B cell (primary cell): ENCODE measurements around the gene HSD11B2. TPM values are rescaled to one million over a fixed set of nuclear protein-coding genes. Genes with fewer than 3 reads are reported as not detected.

Source experiments
- ATAC-seq: fragments of 200-7000 bp; cut with Tn5 transposase; one replicate; pipeline ENCODE4 v1.10.0; 2021; ENCODE audit warnings: low read depth, mild to moderate bottlenecking, moderate number of reproducible peaks, moderate library complexity
- CTCF ChIA-PET: fragments of 350-600 bp; sonication (Branson Sonifier 250); formaldehyde crosslinking; loops from one replicate; lab custom pipeline; 2021; ENCODE audit warnings: antibody characterized with exemption, inconsistent platforms; lab: Charles Lee
- POLR2A ChIA-PET: fragments of 350-600 bp; sonication (Branson Sonifier 250); formaldehyde crosslinking; loops from one replicate; lab custom pipeline; 2021; ENCODE audit warnings: antibody characterized with exemption; lab: Charles Lee
- DNase-seq: peaks from one replicate; pipeline ENCODE4 v3.0.0; 2013
- H2AFZ ChIP-seq: 2 replicates; pipeline ENCODE4 v1.6.1; 2012; ENCODE audit warnings: mild to moderate bottlenecking, low read depth, low read length; ENCODE audit not compliant: insufficient read depth, poor library complexity, severe bottlenecking
- H3K27ac ChIP-seq, 2 donors: 1 replicate in 1 of 2; 2 replicates in 1 of 2; pipeline ENCODE4 v1.5.1; 2012 to 2013; ENCODE audit warnings: low read length in 2 of 2, mild to moderate bottlenecking in 2 of 2, moderate library complexity in 1 of 2
- H3K27me3 ChIP-seq, 4 experiments: fragments of 200-600 bp in 1 of 4; sonication (generic) in 1 of 4; replicated peaks in 1 of 4; 1 replicate in 2 of 4; 2 replicates in 2 of 4; pipeline versions ENCODE4 v1.6.1 to v1.7.0; 2013 to 2016; ENCODE audit warnings: low read length in 3 of 4, mild to moderate bottlenecking in 2 of 4, mixed read lengths in 1 of 4, moderate library complexity in 1 of 4; ENCODE audit not compliant: insufficient read depth in 4 of 4, control insufficient read depth in 3 of 4; ENCODE audit errors: control extremely low read depth in 1 of 4
- H3K36me3 ChIP-seq, 2 experiments: replicated peaks in 1 of 2; 1 replicate in 1 of 2; 2 replicates in 1 of 2; pipeline versions ENCODE4 v1.6.1 to v1.7.1; 2013; ENCODE audit warnings: low read length in 1 of 2; ENCODE audit not compliant: insufficient read depth in 2 of 2, control insufficient read depth in 1 of 2; ENCODE audit errors: control extremely low read depth in 1 of 2, extremely low read depth in 1 of 2
- H3K4me1 ChIP-seq, 2 donors: fragments of 200-600 bp in 1 of 2; sonication (generic) in 1 of 2; 1 replicate in 1 of 2; 2 replicates in 1 of 2; pipeline versions ENCODE4 v1.5.1 to v1.6.1; 2013 to 2017; ENCODE audit warnings: low read length in 2 of 2; ENCODE audit not compliant: control insufficient read depth in 2 of 2, insufficient read depth in 2 of 2
- H3K4me2 ChIP-seq: replicated peaks from 2 replicates; pipeline ENCODE3; 2012; ENCODE audit warnings: mild to moderate bottlenecking, low read depth, low read length; ENCODE audit not compliant: poor library complexity, severe bottlenecking
- H3K4me3 ChIP-seq, 5 experiments: fragments of 200-600 bp in 1 of 5; sonication (generic) in 1 of 5; 1 replicate in 3 of 5; 2 replicates in 2 of 5; pipeline versions ENCODE4 v1.5.1 to v1.7.0; 2011 to 2016; ENCODE audit warnings: low read length in 4 of 5, mild to moderate bottlenecking in 4 of 5, low read depth in 2 of 5, control low read depth in 1 of 5, moderate library complexity in 1 of 5; ENCODE audit not compliant: insufficient read depth in 1 of 5; ENCODE audit errors: control extremely low read depth in 1 of 5, extremely low read depth in 1 of 5
- H3K79me2 ChIP-seq: fragments of 200-600 bp; sonication (generic); one replicate; pipeline ENCODE4 v1.6.0; 2016; ENCODE audit warnings: low read length; ENCODE audit not compliant: control insufficient read depth, insufficient read depth
- H3K9ac ChIP-seq: fragments of 200-600 bp; sonication (generic); 2 replicates; pipeline ENCODE4 v1.6.1; 2017; ENCODE audit warnings: mild to moderate bottlenecking, low read length, moderate library complexity
- H3K9me3 ChIP-seq, 3 donors: one replicate each; pipeline versions ENCODE4 v1.6.1 to v1.7.1; 2013; ENCODE audit warnings: low read length in 2 of 3; ENCODE audit not compliant: control insufficient read depth in 2 of 3, insufficient read depth in 1 of 3; ENCODE audit errors: control extremely low read depth in 1 of 3
- H4K20me1 ChIP-seq: 2 replicates; pipeline ENCODE4 v1.6.0; 2012; ENCODE audit warnings: mild to moderate bottlenecking, low read length; ENCODE audit not compliant: insufficient read depth, control insufficient read depth, poor library complexity, severe bottlenecking
- H3K27ac Mint-ChIP-seq: one replicate; pipeline ENCODE4 v1.8.0; 2021; ENCODE audit warnings: mixed read lengths
- H3K27me3 Mint-ChIP-seq: one replicate; pipeline ENCODE4 v1.8.0; 2021; ENCODE audit warnings: mixed read lengths
- H3K4me1 Mint-ChIP-seq: one replicate; pipeline ENCODE4 v1.8.0; 2021; ENCODE audit warnings: mixed read lengths
- H3K4me3 Mint-ChIP-seq: one replicate; pipeline ENCODE4 v1.8.0; 2021; ENCODE audit warnings: mixed read lengths
- H3K9me3 Mint-ChIP-seq: one replicate; pipeline ENCODE4 v1.8.0; 2022; ENCODE audit warnings: mixed read lengths; ENCODE audit not compliant: insufficient read depth
- CTCF ChIP-seq: fragments of 200-600 bp; IDR thresholded peaks from one replicate; pipeline ENCODE4 v1.8.0; 2022; ENCODE audit warnings: antibody characterized with exemption, mild to moderate bottlenecking
- EZH2 ChIP-seq: IDR thresholded peaks from 2 replicates; pipeline ENCODE4 v1.6.1; 2012; ENCODE audit warnings: borderline replicate concordance, low read depth, mild to moderate bottlenecking, moderate library complexity, low read length; ENCODE audit not compliant: insufficient read depth, poor library complexity, severe bottlenecking
- WGBS: methylation state at CpG from one replicate; pipeline ENCODE4 v1.1.5; 2013; ENCODE audit warnings: missing lambda C conversion rate; ENCODE audit not compliant: insufficient coverage; 5-methylcytosine and 5-hydroxymethylcytosine counted together
- intact Hi-C: fragments of 100-400 bp; cut with micrococcal nuclease; formaldehyde crosslinking; loops from one replicate; pipeline ENCODE4 v1.10.0; 2022
- polyA plus RNA-seq: library from polyadenylated mRNA; depleted of rRNA; stranded (reverse); fragments of >200 nt; gene quantifications from 2 replicates; pipeline ENCODE4 v1.2.3, GENCODE V29; 2012
- total RNA-seq, 2 donors: library from RNA; stranded (reverse); fragments of 120-200 nt in 1 of 2; gene quantifications; 1 replicate in 1 of 2; 2 replicates in 1 of 2; pipeline versions ENCODE4 v1.2.3 to v1.2.4, GENCODE V29; 2013 to 2022

HSD11B2 gene
- total and polyA plus RNA-seq, 2 donors (not counting 1 experiment from before 2014, with no cell fraction given): 0.09 TPM; not detected in 1

- DNase-seq: peak; percentile 100
- ATAC-seq: peak; percentile 85
- Histone ChIP-seq H2AFZ (peak within 1 kb of the TSS; percentile 77), H3K36me3 (peaks cover 0 to 27% of the 10 kb centered on the region in 2 experiments), H3K4me3 (peak within 1 kb of the TSS; percentile 67 to 100 (median 99)), H3K27me3 (no peaks in the 10 kb centered on the region), H3K4me1 (peaks cover 38 to 52% of the 10 kb centered on the region in 2 donors), H4K20me1 (peaks cover 44% of the 10 kb centered on the region), H3K9me3 (peaks cover 0 to 3% (median 0%) of the 10 kb centered on the region in 3 donors), H3K27ac (peak within 1 kb of the TSS; percentile 99 to 100), H3K4me2 (peak within 1 kb of the TSS; percentile 95), H3K79me2 (peaks cover 95% of the 10 kb centered on the region), H3K9ac (peak within 1 kb of the TSS; percentile 100)
- peak within 1 kb of the TSS; percentile 99 for H3K4me3 Mint-ChIP-seq
- CTCF ChIA-PET: interaction anchor here (0.6 to 23.6 kb wide), 27 partner anchors 13 to 578 kb away, joined by 3 to 817 read pairs (median 4); partner anchors contain the start of genes ACD, C16orf86, CARMIL2 and CTCF
- H3K4me1 Mint-ChIP-seq: peaks cover 63% of the 10 kb centered on the region
- TF ChIP-seq CTCF (peak; percentile 79), EZH2 (no peak)
- intact Hi-C loops: loop anchor here (1.0 to 10.0 kb wide), 11 partner anchors 8 to 603 kb away; partner anchors contain the start of genes ACD, CTCF, FHOD1 and NUTF2
- under 1% methylated on average over 53 of the region's 57 CpGs for WGBS
- peak within 1 kb of the TSS; percentile 98 for H3K27ac Mint-ChIP-seq
- POLR2A ChIA-PET: interaction anchor here (0.5 to 2.5 kb wide), 18 partner anchors 8 to 604 kb away, joined by 3 to 19 read pairs (median 5); partner anchors contain the start of genes CARMIL2, CTCF, NFATC3 and PSMB10
- H3K27me3 Mint-ChIP-seq: no peaks in the 10 kb centered on the region
- H3K9me3 Mint-ChIP-seq: no peaks in the 10 kb centered on the region
Observed at GRCh38 chr16:67480833-67481560, 50.1 kb downstream of the HSD11B2 start, which contains the start of gene ATP6V0D1. Gene ATP6V0D1 (minus strand): TSS chr16:67481157. CDS start chr16:67481086, 71 bp downstream.
